HG03060 (cell line): ENCODE results near the gene MAPKAP1.
A peak's percentile ranks its signal among the peaks of the same experiment; 100 is the strongest.

Source experiments
- ATAC-seq: cut with Tn5 transposase; IDR thresholded peaks from one replicate; pipeline ENCODE4 v1.9.1; 2021; ENCODE audit warnings: low read depth, moderate number of reproducible peaks; ENCODE audit not compliant: unreplicated experiment

The MAPKAP1 gene

DNA sequence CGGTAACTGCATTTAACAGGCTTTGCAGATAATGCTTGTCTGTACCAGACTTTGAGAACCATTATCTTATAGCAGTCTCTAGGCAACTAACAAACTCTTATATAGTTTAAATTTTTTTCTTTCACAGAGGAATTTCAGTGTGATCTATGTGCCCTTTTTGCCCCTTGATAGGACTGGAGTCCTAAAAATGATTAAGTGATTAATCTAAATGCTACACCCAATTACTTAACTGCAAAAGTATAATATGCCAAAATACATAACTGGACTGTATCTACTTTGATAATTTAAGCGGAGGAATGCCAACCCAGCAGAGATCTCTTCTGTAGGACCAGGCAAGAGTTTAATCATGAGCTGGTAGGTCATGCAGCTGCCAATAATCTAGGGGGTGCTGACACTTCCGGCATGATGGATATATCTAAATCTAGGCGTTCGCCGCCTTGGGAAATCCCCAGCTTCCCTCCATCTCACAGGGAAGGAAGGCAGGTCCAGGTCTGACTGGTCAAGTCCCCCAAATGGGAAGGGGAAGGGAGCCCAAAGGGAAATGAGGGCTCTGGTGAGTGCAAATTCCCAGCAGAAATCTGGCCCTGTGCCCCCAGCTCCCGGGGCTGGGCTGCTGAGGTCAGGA, 239.8 kb downstream of the MAPKAP1 start:
- no peak for ATAC-seq

DNA sequence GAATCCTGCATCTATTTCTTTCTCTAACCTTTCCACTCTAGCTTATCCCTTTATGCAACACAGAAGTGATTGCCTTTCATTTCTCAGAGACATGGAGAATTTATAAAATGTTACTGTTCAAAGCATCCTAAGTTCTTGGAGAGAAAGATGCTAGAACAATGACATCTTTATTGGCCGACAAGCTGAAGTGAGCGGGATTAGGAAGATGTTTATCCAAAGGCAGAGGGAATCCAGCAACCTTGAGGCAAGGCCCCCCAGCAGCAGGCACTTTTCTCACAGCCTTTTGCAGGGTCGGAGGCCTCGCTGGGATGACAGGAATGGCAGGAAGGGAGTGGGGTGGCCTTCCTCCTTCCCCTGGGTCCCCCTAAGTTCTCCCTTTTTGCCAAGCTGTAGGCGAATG, 240.6 kb downstream of the MAPKAP1 start:
- ATAC-seq, result no peak

DNA sequence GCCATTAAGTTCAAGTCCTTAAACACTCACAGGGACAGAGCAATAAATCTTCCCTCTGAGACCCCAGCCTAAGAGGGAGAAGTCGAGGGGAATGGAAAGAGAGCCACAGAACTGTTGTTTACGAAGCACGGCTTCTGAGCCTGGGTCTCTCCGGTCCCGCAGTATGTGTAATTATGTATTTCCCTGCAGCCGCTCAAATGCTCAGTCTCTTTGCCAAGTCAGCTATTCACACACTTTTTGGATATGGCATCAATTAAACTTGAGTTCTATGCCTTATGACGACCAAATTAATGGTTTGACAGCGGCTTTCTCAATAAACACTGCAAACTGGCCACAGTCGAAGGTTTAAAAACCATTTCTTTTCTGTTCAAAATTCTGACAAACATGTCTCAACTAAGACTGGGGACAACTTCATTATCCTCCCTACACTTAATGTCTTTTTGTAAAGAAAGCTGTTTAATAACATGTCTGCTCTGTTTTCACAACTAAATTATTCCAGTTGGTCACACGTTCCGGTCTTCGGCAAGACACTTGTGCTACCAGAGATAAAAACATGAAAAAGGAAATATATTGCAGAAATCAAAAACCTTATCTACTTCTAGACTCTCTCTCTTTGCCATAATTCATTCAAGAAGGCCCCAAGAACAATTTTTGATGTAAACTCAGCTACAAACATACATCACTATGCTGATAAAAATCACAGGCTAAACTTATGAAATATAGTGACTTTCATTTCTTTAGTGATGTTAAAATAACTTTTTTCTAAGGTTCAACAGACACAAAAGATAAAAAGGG, 242.2 kb downstream of the MAPKAP1 start:
- no peak for ATAC-seq

DNA sequence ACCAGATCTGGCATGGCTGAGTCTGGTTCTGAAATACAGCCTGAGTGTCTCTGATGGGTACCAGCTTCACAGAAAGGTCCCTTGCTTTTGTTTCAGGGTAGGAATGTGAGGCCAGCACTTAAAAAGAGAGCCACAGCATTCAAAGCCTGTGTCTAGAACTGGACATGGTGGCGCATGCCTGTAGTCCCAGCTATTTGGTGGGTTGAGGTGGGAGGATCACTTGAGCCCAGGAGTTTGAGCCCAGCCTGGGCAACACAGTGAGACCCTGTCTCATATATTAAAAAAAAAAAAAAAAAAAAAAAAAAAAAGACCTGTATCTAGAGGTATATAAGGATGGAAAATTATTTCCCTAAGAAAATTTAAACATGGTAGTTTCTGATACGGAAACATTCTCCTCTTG, 243.1 kb downstream of the MAPKAP1 start:
- ATAC-seq, result no peak

DNA sequence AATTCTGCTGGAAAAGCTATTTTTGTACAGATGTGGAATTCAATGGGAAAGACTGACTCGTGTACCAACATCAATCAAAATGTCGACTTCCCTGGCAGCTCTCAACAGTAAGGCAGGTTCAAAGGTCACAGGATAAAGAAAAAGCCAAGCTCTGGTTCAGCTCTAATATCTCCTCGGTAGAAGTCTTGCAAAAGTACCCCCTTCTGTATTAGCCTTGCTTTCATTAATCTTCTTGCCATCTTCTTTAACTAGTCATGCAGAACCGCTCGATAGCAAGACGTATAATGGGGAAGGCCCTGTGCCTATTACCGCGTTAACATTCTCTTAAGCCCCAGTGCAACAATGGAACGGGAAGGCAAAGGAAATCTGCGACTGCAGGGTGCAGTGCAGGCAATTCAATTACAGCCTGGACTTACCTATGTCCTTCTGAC, 244.1 kb downstream of the MAPKAP1 start:
- no peak for ATAC-seq

DNA sequence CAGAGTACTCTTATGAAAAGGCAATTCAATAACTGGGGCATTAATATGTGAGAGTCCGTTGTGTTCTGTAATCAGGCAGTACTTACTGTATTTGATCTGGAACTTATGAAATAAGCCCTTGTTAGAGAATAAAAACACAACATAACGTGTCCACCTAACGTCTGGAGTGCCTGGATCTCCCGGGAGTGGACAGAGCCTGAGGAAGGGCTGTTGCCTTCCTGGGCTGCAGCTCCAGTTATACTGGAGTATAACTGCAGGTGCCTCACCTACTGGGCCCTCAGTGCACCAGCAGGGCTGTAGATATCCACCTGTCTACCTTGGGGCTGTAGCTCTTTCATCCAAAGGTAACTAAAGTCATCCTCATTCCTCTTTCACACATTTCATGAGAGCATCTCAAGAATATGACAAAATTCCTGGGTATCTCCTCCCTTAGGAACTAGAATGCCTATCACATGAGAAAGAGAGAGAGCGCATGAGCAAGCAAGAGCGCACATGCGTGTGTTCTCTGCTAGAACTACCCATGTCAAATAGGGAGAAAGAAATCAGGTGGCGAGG, 245.3 kb downstream of the MAPKAP1 start:
- ATAC-seq, result no peak

DNA sequence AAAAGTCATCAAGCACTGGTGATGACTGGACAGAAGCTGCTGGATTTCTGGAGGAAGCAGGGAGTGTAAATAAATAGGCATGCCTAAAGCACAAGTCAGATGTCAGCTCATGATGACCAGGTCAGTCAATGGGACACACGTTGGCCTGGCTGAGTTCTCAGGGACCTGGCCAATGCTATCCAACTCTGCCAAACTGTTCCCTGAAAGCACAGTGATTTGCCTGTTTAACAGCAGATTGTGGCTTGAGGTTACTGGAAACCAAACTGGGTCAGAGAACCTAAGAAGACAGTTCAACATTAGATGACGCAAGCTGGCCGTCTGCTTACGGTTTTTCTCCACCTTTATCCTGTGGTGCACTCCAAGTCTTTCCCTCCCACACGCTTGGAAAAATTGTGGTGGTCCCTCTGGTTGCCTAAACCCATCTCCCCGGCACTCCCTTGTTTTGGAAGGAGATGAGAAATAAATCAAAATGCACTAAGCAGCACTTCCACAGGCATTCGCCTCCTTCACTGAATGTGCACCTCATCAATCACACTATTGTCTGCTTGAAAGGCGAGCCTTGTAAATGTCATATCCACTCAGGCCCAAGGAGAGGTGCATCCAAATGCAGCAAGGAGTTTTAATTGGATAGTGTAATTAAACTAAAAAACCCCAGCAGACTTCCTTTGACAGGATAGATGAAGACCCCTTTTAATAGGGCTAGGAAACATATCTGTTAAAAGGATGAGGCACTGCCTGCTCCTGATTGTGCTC, 245.9 kb downstream of the MAPKAP1 start:
- no peak for ATAC-seq

DNA sequence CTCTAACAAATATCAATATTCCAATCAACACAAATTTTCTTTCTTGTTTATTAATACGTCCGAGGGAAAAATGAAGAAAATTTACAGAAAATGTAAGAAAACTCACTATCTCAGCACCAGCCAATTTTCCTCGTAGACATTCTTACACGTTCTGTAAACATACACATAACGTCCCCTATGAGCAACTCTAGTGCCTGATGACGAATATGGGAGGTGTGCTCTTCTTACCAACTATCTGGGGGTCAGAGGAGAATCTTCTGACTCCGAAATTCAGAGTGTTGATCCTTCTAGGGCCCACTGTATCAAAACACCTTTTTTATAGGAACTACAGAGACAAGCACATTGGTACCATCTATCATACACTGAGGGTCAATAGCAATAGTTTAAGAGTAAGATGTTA, 246.7 kb downstream of the MAPKAP1 start:
- ATAC-seq, result no peak

DNA sequence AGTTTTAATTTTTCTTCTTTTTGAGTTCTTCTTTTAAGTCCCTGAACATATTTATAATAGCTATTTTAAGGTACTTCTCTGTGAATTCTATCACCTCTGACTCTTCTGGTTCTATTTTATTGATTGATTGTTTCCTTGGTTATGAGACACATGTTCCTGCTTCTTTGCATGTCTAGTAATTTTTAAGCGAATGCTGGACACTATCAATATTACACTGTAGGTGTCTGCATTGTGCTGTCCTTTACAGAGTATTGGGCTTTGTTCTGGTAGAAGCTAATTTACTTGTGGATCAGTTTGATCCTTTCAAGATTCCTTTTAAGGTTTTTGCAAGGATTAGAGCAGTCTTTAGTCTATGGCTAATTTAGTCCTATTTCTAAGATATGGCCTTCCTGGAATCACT, 249.7 kb downstream of the MAPKAP1 start:
- ATAC-seq, result no peak

DNA sequence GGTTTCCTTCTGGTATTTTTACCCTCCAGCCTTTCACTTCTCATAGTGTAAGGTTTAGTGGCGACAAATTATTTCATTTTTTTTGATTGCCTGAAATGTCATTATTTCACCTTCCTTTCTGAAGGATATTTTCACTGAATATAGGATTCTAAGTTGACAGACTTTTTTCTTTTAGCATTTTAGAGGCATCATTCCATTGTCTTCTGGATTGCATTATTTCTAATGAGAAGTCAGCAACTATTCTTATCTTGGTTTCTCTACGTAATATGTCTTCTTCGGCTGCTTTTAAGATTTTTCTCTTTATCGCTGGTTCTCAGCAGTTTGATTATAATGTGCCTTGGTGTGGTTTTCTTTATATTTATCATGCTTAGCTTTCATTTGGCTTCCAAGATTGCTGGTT, 251.1 kb downstream of the MAPKAP1 start:
- ATAC-seq, result no peak

DNA sequence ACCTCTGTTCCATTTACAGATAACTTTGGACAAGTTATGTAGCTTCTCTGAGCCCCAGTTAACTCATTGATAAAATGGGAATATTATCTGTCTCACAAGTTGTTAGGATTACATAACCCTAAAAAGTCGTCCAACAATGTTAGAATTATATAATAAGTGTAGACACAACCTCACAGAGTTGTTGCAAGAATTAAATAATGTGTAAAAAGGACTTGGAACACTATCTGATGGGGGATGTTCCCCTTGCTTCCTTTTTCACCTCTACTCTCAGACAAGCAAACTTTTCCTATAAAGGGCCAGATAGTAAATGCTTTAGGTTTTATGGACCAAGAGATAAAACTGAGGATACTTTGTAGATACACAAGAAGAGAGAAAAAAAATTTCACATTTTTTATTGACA, 251.9 kb downstream of the MAPKAP1 start:
- no peak for ATAC-seq

DNA sequence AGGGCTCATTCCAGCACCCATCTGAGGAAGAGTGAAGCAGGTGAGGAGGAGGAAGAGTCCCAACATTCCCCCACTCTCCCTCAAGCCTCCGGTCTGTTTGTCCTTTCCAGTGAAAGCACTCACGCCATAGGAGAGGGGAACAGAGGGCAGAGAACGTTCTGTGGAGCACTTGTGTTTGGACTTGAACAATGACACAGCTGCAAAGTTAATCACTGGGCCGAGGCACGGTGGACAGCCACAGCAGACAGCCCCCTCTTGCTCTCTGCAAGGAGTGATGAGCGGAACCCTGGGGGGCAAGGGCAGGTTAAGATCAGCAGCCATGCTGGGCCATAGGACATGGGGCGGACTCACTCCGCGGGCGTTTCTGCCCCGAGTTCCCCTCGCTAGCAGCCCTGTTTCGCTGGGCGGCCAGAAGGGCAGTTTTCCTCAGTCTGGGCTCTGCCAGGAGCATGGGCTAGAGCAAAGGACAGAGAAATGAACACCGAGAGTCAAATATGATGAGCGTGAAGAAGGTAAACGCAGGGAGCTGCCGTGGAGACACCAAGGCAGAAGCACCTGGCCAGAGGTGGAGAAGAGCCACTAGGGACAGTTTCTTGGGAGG, 259.7 kb downstream of the MAPKAP1 start:
- no peak for ATAC-seq

DNA sequence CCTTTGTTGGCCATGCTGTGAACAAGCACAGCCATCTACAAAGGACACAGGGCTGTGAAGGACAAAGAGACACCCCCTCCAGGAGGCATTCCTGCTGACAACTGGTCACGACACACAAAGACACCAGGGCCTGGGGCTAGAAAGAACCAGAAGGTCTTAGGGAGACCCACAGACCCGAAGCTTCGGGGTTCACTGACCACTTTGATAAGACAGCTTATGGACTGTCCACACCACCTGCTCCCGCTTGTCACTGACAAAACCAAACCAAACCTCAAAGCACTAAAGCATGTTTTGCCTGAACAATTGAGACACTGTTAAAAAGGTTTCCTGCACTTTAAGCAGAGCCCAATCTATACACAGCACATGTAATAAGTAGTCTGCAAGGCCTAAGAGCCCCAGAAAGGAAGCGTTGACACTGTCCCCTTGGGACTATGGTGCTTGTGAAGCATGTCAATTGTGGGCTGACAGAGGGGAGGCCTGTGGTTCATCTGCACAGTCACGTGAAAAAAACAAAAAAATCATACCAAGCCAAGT, 260.4 kb downstream of the MAPKAP1 start:
- ATAC-seq, result peak; percentile 91

DNA sequence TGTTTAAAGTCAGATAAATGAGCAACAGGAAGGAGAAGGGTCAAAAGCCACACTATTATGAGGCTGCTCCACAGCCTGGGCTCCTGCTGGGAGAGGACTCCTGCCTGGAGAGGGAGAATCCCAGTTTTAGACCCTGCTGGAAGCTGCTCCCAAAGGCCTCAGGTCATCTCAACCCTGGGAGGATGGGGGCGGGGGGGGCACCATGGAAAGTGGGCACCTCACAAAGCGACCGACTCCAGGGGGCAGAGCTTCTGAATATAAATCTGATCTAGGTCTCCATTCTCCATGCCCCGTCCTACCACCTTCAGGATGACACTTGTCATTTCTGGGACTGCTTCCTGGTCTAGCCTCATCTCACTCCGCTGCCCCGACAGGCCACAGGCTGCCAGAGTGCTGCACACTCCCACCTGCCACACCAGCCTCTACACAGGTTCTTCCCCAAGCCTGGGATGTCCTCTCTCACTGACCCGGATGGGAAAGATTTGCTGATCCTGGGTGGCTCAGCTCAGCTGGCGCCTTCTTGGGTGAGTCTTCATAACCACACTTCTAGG, 262.0 kb downstream of the MAPKAP1 start:
- ATAC-seq, result no peak

DNA sequence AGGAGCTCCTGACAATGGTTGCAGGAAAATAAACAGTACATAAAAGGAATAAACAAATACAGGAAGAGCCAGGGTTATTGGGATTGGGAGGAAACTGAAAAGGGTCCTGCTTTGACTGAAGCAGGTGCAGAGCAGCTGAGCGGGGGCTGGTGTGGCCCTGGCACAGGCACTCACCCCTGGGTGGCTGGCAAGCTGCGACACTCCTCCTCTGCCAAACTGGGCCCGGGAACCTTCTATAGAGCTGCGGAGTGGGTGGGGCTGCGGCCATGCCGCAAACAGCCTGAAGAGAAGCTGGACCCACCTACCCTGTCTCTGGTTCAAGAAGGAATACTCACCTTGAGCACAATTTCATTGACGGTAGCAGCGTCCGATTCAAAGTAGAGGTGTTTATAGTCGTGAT, 262.8 kb downstream of the MAPKAP1 start:
- no peak for ATAC-seq

DNA sequence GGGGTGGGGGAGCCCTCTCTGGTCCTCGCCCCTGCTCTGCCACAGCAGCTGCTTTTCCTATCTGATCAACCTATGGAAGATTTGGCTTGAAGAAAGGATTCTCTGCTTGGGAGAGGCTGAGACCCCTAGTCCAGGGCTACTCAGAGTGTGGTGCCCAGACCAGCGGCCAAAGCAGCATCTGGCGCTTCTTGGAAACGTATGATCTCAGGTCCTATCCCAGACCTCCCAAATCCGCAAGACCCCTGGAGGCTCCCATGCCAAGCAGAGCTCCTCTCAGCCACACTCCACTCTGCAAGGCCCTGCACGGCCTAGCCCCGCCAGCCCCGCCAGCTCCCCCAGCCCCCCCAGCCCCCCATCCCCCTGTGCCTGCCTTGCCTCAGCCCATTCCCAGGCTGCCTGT, 263.6 kb downstream of the MAPKAP1 start:
- ATAC-seq, result no peak

DNA sequence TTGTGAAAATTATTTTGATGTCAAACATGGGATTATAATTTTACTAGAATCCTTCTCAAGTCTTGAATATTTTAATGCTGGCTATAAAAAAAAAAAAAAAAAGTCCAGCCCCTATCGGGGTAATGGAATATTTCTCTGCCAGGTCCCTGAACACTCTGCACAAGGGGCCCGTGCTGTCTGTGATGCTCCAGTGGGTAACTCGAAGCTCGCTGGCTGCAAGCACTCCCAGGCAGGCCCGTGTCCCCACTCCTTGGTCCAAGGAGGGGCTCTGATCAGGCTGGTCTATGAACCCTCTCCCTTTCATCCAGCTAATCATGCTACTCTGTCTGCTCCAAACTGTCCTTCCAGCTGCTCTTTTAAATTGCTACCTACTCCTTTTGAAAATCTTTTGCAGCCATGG, 264.6 kb downstream of the MAPKAP1 start:
- no peak for ATAC-seq

DNA sequence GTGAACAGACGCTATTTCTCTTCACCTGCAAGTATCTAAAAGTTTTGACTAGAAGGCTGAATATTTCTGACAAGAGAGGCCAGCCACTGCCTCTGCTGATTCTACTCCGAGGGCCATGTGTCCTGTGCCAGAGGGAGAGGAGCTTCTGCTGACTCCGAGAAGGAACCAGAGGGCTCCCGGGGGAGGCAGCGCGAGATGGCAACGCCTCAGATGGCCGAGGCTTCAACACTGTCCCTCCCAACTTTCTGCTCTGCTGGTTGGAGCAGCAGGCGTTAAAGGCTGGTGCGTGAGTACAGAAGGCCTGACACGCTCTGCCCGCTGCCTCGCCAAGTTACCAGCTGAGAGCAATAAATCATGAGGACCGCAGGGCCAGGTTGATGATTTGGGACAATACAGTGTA, 266.6 kb downstream of the MAPKAP1 start:
- no peak for ATAC-seq

DNA sequence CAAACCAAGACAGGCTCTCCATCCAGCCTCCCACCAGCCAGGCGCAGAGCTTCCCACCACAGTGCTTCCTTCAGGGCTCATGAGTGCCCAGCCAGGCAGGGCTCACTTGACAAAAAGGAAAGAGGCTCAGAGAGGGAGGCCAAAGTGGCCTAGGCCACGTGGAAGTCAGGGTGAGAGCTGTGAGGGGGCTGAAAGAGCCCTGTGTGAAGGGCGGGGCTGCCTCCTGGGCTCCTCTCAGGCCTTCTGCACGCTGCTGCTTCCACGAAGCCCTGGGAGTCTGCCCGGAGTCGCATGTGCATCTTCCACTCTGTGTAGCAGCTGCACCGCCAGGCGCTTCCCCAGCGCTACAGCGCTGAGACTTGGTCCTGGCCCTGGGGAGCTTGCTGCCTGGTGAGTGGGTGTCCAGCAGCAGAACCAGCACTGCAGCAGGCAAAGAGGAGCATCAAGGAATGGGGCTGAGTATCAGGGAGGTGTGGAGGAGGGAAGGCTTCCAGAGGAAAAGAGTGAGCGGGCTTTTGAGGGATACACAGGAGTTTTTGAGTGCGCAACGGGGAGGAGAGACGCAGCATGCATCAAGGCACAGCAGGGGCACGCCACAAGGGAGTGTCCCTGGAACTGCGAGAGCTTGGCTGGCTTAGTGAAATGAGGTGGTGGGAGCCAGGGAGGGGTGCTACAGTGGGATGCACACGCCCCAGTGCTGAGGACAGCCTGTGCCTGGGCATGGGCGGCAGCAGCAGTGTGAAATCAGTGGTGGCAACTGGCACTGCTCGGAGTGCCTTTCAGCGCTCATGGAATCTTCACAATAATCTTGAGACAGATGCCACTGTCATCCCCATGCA, 267.4 kb downstream of the MAPKAP1 start:
- no peak for ATAC-seq
